HG02885 (cell line): Measurements from ENCODE around the gene FHOD3.

Experiments
- ATAC-seq: cut with Tn5 transposase; IDR thresholded peaks from one replicate; pipeline ENCODE4 v1.9.1; 2021; ENCODE audit warnings: mild to moderate bottlenecking; ENCODE audit not compliant: unreplicated experiment, poor library complexity

The FHOD3 gene

DNA sequence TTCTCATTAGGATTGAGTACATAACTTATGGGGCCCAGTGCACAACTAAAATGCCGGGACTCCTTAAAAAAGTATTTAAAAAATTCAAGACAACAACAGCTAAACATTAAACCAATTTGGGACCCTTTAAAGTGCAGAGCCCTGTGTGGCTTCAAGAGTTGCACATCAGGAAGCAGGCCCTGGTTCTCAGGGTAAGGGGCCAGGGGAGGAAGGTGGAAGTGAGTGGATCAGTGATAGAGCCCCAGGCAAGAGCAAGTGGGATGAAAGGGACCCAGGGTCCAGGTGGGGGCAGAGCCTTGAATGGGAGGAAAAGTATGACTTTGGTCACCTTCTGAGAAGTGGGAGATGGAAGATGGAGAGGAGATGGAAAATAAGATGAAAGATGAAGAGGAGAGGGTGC lies 2.3 kb upstream of the FHOD3 start:
- no peak for ATAC-seq

DNA sequence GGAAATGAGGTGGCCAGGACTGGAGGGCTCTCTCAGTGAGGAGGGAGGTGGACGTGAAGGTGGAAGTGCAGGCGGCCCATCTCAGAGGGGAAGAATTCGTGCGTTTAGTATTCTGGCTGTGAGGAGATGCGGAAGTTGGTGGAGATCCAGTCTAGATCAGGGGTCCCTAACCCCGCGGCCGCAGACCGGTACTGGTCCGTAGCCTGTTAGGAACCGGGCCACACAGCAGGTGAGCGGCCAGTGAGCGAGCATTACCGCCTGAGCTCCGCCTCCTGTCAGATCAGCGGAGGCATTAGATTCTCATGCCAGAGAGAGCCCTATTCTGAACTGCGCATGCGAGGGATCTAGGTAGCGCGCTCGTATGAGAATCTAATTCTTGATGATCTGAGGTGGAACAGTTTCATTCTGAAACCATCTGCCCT lies 1.6 kb upstream of the FHOD3 start:
- no peak for ATAC-seq

GRCh38 chr18:36296650-36297416 lies 680 bp upstream of the FHOD3 start:
- ATAC-seq, result peak; percentile 19

- peak; percentile 37 for ATAC-seq
Measured at GRCh38 chr18:36298126-36298741, 721 bp downstream of the FHOD3 start.

GRCh38 chr18:36299015-36299414 lies 1.5 kb downstream of the FHOD3 start:
- ATAC-seq, result no peak

DNA sequence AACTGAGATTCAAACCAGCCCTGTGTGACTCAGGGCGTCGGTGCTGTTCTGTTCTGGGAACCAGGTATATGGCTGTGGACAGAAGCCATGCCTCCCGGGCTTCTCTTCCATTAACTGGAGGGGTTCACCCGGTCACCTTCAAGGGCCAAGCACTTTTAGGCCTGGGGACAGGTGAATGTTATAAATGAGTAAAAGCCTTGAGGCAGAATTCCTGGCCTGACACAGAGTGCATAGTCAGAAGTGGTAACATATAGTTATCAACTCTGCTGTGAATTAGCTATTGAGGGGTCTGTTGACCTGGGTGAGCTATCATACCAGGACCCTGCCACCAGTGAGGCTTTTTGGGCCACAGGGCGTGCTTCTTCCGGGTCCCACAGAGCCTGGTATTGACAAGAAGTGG lies 2.7 kb downstream of the FHOD3 start:
- no peak for ATAC-seq

DNA sequence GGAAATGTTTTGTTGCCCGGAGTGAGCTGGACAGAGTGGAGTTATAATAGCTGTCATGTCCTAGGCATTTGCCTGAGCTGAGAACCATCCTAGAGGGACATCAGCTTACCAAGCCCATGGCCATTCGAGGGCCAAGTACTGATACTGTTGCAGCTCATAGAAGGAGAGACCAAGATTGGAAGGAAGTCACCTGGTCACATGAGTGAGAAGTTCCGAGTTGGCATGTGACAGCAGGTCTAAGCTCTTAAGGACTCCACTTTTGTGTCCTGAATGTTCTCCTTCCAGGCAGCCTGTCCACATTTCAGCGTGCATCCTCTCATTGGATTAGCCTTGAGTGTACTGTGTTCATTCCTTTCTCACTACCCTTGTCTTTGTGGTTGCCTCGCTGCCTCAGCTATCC lies 4.4 kb downstream of the FHOD3 start:
- ATAC-seq, result no peak

- ATAC-seq, result no peak
Measured at GRCh38 chr18:36302676-36303075, 5.2 kb downstream of the FHOD3 start.

DNA sequence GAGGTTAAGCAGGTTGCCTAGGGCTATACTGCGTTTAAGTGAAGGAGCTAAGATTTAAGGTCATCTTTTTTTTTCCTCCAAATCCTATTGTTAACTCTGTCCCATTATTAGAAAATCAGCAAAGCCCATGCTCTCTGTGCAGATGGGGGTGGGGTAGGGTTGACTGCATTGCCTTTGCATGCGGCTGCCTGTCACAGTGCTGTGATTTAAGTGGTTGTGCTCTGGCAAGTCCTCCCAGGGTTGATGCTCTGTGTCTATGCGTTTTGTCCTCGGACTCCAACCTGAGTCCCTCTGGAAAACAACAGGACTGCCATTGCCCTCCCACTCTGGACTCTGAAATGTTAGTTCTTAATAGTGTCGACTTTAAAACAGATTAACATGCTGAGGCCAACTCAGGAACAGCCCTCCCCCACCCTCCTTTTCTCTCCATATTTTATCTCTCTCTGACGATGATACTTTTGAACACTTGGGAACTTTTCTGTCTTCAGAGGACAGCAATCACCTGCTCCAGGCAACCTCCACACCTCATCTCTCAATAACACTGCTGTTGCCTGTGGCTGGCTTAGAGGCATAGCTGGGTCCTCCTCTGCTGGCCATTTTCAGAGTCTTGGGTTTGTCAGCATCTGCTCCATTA lies 5.8 kb downstream of the FHOD3 start:
- no peak for ATAC-seq

DNA sequence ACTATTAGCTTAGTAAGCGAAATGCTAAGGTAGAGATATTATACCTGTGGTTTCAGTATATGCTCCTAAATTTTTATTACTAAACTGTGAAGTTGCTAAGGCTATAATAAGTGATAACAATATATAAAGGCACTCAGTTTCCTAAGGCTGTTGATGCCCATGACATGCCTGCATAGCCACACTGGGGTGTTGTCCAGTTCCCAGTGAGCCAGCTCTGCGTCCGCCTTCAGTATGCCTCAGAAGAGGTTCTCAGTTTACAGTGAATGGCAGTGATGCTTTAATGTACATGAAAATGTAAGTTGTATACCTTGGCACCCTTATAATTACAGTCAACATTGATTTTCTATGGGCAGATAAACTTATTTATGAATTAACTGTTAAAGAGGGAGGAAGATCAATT lies 7.2 kb downstream of the FHOD3 start:
- ATAC-seq, result no peak

DNA sequence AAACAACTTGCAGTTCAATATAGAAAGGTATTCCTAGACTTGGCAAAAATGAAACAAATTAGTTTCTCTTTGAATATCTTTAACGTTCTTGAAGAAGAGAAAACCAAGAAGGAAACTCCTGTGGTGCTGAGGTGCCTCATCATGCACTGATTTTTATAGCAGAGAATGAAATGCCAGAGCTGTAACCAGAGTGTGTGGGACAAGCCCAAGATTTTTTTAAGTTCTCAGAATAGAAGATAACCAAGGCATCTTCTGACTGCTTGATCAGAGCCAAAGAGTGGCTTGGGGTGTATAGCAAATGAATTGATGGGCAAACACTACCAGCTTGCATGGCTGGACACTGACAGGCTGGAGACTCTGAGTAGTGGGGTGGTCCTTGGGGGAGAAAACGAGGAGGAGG lies 7.9 kb downstream of the FHOD3 start:
- ATAC-seq, result no peak

- no peak for ATAC-seq
Measured at GRCh38 chr18:36307513-36307912, 10.0 kb downstream of the FHOD3 start.

GRCh38 chr18:36308711-36309435 lies 11.4 kb downstream of the FHOD3 start:
- ATAC-seq, result no peak

DNA sequence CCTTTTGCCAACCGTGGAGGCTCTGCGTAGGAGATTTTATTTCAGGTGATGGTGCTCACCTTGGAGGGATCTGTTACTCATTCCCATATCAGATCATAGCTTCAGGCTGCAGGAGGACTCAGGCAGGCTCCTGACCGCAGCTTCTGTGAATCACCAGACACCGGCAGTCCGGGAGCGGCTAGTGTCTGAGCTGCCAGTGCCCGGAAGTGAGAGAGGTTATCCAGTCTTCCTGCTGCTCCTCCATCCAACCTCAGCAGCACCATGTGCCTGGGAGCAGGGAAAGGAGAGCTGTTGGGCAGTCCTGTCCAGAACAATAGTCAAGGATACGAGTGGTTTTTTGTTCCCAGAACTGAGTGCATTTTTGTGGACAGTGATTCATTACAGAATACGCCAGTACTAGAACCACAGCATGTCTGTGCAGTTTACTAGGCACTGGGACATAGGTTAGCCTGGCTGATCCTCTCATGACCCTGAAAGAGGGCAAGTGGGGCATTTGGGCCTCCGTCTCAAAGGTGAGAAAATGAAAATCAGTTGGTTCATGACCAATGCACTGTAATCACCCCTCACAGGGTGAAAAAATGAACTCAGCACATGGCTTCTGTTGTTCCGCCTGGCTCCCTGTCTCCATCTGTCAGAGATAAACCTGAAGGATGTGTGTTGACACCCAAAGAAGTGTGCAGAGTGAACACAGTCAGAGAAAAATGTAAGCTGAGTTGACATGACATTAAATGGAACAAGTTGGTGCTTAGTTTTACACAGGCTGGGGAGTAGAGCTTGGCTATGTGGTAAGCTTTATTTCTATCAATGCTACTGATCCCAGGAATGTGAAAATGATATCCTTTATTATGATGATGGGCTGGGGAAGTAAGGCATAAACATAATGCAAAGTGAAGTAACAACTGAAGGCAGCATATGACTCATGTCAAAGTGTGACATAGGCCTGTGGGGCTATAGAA lies 12.2 kb downstream of the FHOD3 start:
- no peak for ATAC-seq

- ATAC-seq, result no peak
Measured at GRCh38 chr18:36311026-36311570, 13.6 kb downstream of the FHOD3 start.

DNA sequence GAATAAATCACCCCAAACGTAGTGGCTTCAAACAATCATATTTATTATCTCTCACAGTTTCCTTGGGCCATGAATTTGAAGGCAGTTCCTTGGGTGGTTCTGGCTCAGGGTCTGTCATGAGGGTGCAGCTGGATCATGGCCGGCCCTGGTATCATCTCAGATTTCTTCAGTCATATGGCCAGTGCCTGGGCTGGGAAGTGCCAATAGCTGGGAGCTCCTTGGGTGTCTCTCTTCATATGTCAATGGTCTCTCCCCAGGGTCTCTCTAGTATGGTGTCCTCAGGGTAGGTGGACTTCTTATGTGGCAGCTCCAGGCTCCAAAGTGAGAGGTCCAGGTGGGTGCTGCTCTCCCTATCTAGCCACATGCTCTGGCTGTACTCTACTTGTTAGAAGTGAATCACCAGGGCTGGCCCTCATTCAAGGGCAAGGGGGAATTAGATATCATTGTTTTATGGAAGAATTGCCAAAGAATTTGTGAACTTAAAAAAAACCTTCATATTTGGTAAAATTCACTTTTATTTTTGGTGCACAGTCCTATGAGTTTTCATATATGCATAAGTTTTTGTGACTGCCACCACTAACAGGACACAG lies 15.4 kb downstream of the FHOD3 start:
- no peak for ATAC-seq

GRCh38 chr18:36314098-36314497 lies 16.6 kb downstream of the FHOD3 start:
- no peak for ATAC-seq

GRCh38 chr18:36314754-36315153 lies 17.2 kb downstream of the FHOD3 start:
- no peak for ATAC-seq

DNA sequence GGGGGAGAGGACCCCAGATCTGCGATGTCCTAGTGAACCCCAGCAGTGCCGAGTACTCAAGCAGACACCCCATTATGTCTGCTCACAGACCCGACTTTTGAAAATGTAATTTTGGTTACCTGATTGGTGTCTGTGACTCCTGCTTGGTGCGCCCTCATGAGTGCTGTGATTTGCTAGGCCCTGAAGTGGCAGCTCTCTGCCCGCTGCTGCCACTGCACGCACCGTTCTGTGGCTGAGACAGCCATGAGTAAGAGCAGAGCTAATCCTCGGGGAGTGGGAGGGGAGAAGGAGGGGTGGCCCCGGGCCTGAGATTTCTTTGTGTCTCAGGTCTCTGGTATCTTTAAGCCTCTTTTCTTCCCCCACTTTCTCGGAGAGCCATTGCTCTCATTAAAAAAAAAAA lies 18.2 kb downstream of the FHOD3 start:
- no peak for ATAC-seq
